NCI-H2196 treated with DMSO at 0.1 percent for 48 hours (cell line): ENCODE results near the gene SLC9C2.
"Not testable (repeated sequence)": the region's sequence is repeated elsewhere in the genome, so short reads cannot be mapped to it uniquely, and the experiment has no call there.

ENCODE experiments used
- DNase-seq: peaks from one replicate; lab custom pipeline; 2025; ENCODE audit not compliant: unreplicated experiment; lab: John Stamatoyannopoulos, UW

The SLC9C2 gene

DNA sequence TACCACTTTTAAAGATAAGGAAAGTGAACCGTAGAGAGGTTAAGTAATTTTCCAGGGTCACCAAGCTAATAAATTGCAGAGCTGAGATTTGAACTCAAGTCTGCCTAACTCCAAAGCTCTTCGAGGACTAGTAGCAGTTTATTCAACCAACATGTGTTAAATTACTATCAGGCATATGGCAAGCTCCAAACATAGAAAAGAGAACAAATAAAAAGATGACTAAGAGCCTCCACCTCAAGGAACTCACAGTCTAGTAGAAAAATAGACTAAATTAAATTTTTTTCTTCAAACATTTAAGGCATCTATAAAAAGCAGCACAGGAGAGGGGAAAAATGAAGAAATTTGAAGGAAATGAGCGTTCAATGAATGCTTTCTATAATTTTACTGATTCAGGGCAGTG, 22.2 kb downstream of the SLC9C2 start:
- DNase-seq, result no peak

DNA sequence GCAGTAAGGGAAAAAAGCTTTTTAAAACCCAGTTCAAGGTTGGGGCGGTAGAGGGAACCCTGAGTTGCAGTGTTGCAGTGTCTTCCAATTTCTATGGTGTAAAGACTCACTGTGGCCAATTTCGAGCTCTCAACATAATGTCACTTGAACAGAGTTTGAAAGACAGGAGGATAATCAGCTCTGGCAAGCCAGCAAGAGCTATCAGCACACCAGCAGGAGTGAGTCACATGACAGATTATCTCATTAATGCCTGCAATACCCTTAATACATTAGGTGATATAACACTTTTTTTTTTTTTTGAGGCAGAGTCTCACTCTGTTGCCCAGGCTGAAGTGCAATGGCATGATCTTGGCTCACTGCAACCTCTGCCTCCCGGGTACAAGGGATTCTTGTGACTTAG, 22.8 kb downstream of the SLC9C2 start:
- DNase-seq, result no peak

DNA sequence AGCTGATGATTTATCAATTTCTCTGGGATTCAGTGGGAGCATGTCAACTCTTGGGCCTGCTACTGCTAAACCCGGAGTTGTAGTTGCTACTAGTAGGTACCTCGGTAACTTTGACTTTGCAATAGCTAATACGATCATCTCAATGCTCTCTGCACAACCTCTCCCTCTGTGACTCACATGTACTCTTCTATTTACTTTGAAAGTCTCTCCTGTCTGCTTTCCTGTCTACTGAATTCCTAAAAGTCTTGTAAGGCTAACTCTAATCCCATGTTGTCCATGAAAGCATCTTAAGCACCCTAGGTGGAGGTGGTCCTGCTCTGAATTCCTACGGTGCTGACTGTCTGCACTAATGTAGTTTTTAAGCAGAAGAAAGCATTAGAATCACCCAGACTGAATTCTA, 29.3 kb downstream of the SLC9C2 start:
- DNase-seq, result no peak

DNA sequence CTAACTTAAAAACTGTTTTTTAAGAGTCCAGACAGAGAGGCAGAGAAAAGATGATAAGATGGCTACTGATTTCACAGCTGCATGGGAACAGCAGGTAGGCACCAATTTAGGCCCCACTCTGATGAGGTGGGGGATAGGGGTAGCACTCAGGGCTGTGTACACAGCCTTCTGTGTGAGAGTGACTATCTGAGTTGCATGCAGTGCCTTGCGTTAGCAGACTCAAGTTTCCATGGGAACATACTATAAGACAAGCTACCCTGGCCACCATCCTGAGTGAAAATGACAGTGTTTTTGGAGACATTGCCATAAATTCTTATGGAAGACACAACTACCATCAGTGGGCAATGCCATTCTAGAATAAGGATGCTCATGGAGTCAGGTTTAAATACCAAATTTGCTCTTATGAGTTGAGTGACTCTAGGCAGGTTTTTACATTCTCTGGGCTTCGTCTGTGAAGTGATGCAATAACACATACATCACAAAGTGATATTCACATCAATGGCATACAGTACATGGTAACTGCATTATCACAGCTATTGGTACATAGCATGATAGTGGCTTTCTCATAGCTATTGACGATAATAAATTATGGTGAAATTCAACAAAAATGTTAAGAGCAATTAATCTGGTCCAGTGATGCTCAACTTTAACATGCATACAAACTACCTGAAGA, 30.5 kb downstream of the SLC9C2 start:
- no peak for DNase-seq

DNA sequence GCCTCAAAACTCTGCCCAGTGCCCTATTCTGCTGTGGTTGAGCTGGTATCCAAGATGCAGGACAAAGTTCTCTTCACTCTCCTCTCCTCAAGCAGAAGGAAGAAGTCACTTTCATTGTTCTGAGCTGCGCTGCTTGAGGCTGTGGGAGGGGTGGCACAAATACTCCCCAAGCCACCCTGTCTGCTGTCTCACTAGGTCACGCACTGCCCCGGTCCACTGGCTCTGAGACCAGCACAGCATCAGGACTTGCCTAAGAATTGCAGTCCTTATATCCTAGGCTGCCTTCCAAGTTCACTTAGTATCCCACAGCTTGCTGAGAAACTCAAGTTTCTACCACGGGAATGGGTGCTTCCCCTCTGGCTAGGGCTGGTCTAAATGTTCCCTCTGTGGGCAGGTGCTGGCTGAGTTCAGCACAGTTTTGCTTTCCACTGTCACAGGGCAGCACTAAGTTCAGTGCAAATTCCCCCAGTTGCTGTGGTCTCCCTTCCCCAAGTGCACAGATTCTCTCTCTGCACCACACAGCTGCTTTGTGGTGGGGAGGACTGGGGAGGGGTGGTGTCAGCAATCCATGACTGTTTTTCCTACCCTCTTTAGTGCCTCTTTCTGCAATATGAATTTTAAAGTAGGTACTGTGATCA, 32.4 kb downstream of the SLC9C2 start:
- no peak for DNase-seq

DNA sequence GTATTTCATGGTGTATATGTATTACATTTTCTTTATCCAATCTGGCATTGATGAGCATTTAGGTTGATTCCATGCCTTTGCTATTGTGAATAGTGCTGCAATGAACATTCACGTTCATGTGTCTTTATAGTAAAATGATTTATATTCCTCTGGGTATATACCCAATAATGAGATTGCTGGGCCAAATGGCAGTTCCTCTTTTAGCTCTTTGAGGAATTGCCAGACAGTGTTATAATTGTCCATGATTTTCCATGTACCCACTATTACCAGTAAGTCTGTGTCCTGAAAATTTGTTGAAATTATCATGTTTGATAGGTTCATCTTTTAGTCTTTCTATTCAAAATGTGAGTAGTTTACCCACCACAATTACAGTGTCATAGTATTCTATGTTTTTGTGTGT, 34.4 kb downstream of the SLC9C2 start:
- no peak for DNase-seq

DNA sequence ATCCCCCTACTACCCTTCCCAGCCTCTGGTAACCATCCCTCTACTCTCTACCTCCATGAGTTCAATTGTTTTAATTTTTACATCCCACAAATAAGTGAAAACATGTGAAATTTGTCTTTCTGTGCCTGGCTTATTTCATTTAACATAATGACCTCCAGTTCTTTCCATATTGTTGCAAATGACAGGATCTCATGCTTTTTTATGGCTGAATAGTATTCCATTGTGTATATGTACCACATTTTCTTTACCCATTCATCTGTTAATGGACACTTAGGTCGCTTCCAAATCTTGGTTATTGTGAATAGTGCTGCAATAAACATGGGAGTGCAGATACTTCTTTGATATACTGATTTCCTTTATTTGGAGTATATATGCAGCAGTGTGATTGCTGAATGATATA, 39.0 kb downstream of the SLC9C2 start:
- not testable (repeated sequence) for DNase-seq

DNA sequence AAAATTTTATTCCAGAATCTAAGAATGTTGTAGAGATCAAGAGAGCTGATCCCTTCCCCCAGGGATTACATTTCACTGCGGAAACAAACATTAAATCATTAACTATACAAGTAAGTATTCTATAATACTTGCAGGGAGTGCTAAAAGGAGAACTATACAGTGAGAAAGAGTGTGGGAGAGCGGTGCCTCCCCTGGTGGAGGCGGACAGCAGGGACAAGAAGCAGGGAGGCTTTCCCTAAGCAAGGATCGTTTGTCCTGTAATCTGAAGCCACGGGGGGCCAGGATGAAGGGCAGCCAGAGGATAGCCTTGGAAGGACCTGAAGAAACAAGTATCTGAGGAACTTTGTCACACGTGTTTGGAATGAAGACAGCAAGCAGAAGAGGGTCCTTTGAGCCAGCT, 40.1 kb downstream of the SLC9C2 start:
- no peak for DNase-seq

DNA sequence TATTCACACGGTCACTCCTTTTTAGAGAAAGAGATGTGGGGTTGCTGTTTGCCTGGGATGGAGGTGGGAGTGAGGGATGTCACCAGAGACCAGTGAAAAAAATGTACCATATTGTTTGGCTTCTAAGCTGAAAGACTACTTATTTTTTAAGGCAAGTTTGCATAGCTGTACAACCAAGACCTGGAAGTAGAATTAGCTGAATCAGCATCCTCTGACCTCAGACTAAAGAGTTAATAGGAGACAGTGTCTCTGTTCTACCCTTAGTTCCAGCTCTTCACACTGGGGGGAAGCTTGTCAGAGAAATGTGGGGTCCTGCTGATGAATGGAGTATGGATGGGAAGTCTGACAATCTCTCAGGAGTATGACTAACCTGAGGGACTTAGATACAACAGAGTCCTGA, 41.6 kb downstream of the SLC9C2 start:
- no peak for DNase-seq

- no peak for DNase-seq
These were observed 42.5 kb downstream of the SLC9C2 start for GRCh38 chr1:173560285-173560880.

- no peak for DNase-seq
These were observed 47.1 kb downstream of the SLC9C2 start for GRCh38 chr1:173555651-173556305.

DNA sequence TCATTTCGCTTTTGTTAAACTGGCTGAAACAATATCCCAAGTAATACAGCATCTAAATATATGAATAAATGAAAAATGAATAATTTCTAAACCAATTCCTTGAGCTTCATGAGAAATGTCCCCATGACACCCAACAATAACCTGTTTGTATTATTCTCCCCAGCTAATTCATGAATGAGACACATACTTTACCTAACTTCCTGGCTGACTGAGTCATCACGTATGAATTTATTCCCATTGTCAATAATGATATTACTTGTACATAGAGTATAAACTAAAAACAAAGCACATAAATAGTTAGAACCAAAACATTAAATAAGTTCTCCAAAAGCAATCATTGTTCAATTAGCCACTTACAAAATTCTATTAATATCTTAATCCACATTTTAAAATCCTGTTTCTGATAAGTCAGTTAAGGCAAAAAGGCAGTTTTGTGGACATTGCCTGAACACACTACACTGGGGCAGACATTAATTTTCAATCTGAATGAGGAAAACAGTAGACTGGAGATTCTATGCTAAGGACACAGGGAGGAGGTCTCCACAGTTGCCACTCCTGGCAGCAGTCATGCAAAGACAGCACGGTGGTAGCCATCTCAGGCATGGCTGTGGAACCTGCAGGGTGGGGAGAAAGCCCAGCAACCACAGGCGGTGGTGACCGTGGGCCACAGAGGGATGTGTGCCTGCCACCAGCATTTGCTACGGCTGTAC, 48.2 kb downstream of the SLC9C2 start:
- DNase-seq, result no peak

DNA sequence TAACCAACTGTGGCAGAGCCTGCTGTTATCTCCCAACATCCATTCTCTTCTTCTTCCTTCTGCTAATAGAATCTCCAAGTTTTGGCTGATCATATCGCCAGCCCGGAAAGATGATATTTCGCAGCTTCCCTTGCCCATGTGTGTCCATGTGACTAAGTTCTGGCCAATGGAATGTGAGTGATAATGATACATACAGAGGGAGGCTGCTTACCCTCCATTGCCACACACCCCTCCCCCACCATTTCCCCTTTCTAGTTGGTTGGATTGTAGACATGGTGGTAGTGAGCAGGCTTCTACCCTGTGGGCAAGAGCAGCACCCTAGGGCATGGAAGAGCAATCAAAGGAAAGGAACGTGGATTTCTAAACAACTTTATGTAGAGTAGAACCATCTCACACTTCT, 48.8 kb downstream of the SLC9C2 start:
- no peak for DNase-seq

GRCh38 chr1:173553312-173553711, 49.6 kb downstream of the SLC9C2 start:
- no peak for DNase-seq

DNA sequence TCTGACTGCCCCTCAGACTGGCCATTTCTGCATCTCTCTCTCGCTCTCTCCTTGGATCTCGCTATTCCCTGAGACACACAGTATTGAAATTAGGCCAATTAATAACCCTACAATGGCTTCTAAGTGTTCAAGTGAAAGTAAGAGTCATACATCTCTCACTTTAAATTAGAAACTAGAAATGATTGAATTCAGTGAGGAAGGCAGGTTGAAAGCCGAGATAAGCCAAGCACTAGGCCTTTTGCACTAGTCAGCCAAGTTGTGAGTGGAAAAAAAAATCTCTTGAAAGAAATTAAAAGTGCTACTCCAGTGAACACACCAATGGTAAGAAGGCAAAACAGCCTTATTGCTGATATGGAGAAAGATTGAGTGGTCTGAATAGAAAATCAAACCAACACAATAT, 51.2 kb downstream of the SLC9C2 start:
- no peak for DNase-seq

DNA sequence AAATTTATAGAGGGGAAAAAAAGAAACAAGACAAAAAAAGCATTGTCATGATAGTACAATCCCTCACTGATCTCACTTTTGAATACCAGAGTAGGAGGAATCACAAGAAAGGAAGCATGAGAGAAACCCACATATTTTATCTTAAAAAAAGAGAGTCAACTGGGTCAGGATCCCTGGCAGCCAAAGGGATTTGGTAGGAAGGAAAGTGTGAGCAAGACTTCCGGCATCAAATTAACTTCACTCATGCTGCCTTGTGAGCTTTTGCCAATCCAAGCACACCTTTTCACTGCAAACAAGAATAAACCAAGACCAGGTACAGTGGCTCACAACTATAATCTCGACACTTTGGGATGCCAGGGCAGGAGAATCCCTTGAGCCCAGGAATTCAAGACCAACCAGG, 53.1 kb downstream of the SLC9C2 start:
- no peak for DNase-seq

DNA sequence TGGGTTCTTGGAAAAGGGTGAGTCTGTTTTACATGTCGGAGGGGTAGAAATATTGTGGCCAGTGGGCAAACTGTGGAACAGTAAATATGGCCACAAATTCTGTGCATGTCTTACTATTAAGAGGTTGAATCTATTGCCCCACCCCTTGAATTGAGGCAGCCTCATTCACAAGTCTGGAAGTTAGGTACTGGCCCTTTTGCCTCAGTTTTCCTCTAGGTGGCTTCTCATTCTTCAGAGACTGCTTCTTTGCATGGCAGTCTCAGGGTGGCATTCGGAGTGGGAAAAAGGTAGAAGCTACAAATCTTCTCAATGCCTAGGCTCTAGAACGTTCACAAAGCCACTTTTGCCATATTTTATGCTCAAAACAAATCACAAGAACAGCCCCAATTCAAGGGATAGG, 57.2 kb downstream of the SLC9C2 start:
- no peak for DNase-seq

DNA sequence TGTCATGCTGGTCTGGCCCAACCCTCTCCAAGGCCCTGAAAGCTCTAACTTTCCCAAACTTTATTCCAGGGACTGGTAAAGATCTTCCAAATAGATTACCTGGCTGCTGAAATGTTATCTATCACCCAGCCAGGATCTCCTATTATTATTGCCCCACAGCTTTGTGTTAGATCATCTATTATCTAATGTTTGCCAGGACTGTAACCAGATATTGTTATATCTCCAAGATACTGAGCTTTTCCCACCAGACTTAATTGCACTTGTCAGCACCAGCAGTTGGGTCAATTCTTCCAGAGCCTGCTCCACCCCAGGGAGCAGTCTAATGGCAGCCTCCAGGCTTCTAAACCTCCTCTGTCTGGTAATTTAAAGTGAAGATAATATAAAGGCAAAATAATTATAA, 66.6 kb downstream of the SLC9C2 start:
- no peak for DNase-seq

- no peak for DNase-seq
These were observed 70.6 kb downstream of the SLC9C2 start for GRCh38 chr1:173532237-173532636.

- no peak for DNase-seq
These were observed 71.8 kb downstream of the SLC9C2 start for GRCh38 chr1:173530795-173531693.

DNA sequence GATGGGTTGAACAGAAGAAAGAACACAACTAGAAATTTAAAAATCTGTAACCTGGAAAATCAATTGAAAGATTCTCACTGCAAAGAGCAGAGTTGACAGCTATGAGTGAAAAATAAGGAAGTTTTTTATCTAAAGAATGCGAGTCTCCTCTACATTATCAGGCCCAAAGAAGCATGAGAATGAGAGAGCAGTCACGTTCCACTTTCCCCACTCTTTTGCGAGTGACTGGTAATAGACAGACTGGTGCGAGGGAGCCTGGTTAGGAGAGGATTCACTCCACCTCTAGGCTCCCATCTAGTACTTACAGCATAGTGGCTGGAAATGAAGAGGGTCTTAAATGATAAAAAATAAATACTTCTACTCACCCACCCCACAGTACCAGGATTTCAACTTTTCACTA, 73.8 kb downstream of the SLC9C2 start:
- DNase-seq, result no peak
